WTC11 (cell line): ENCODE results near the gene KPNA4. TPM values are rescaled to one million over a fixed set of nuclear protein-coding genes. Genes with fewer than 3 reads are reported as not detected.
"Not testable (repeated sequence)": the region's sequence is repeated elsewhere in the genome, so short reads cannot be mapped to it uniquely, and the experiment has no call there.

Source experiments
- ATAC-seq: fragments of 200-7000 bp; cut with Tn5 transposase; 2 replicates; pipeline ENCODE4 v1.10.0; 2021; ENCODE audit warnings: mild to moderate bottlenecking, moderate library complexity
- CTCF ChIA-PET: fragments of 300-600 bp; sonication (Branson Sonifier 250); formaldehyde crosslinking; loops from one replicate; lab custom pipeline; 2021; ENCODE audit warnings: antibody characterized with exemption; lab: Charles Lee
- POLR2A ChIA-PET: fragments of 350-600 bp; sonication (Branson Sonifier 250); formaldehyde crosslinking; loops from one replicate; lab custom pipeline; 2021; ENCODE audit warnings: antibody characterized with exemption; lab: Charles Lee
- DNase-seq: peaks from one replicate; pipeline ENCODE4 v3.0.0; 2021; ENCODE audit warnings: low spot score
- H3K27ac Mint-ChIP-seq: 2 replicates; pipeline ENCODE4 v1.8.0; 2021; ENCODE audit warnings: mixed read lengths
- H3K27me3 Mint-ChIP-seq: 2 replicates; pipeline ENCODE4 v1.8.0; 2021; ENCODE audit warnings: low read depth, mild to moderate bottlenecking, moderate library complexity, mixed read lengths
- H3K36me3 Mint-ChIP-seq: 2 replicates; pipeline ENCODE4 v1.8.0; 2021; ENCODE audit warnings: mixed read lengths
- H3K4me1 Mint-ChIP-seq: 2 replicates; pipeline ENCODE4 v1.8.0; 2022; ENCODE audit warnings: mixed read lengths
- H3K4me3 Mint-ChIP-seq: 2 replicates; pipeline ENCODE4 v1.8.0; 2021; ENCODE audit warnings: mild to moderate bottlenecking, moderate library complexity, mixed read lengths
- H3K9me3 Mint-ChIP-seq: 2 replicates; pipeline ENCODE4 v1.8.0; 2021; ENCODE audit warnings: mixed read lengths
- CREB1 ChIP-seq: sonication (generic); formaldehyde crosslinking; IDR thresholded peaks from 2 replicates; pipeline ENCODE4 v1.8.0; 2023; ENCODE audit warnings: mild to moderate bottlenecking, missing genetic modification reagents
- FOXJ3 ChIP-seq: sonication (generic); formaldehyde crosslinking; IDR thresholded peaks from 2 replicates; pipeline ENCODE4 v1.9.0; 2021; ENCODE audit warnings: missing genetic modification reagents, mild to moderate bottlenecking, borderline replicate concordance
- GRHL2 ChIP-seq: fragments of 250-450 bp; sonication (Bioruptor Pico); IDR thresholded peaks from 2 replicates; pipeline ENCODE4 v1.8.0; 2022; ENCODE audit warnings: mild to moderate bottlenecking, moderate library complexity; ENCODE audit not compliant: insufficient replicate concordance, severe bottlenecking
- HMGA2 ChIP-seq: fragments of 250-450 bp; sonication (Bioruptor Pico); IDR thresholded peaks from 2 replicates; pipeline ENCODE4 v1.4.0; 2021; ENCODE audit warnings: mild to moderate bottlenecking, moderate library complexity
- JUN ChIP-seq: sonication (generic); formaldehyde crosslinking; IDR thresholded peaks from 2 replicates; pipeline ENCODE4 v1.8.0; 2023; ENCODE audit warnings: mild to moderate bottlenecking, missing genetic modification reagents
- KAT7 ChIP-seq: sonication (generic); formaldehyde crosslinking; IDR thresholded peaks from 2 replicates; pipeline ENCODE4 v1.8.1; 2023; ENCODE audit warnings: missing genetic modification reagents, mild to moderate bottlenecking, borderline replicate concordance
- MXD4 ChIP-seq: fragments of 250-450 bp; sonication (Bioruptor Pico); IDR thresholded peaks from 2 replicates; pipeline ENCODE4 v1.8.0; 2021; ENCODE audit warnings: mild to moderate bottlenecking, moderate library complexity, borderline replicate concordance
- NFATC4 ChIP-seq: fragments of 250-450 bp; sonication (Bioruptor Pico); IDR thresholded peaks from 2 replicates; pipeline ENCODE4 v1.9.0; 2021; ENCODE audit warnings: mild to moderate bottlenecking
- NR1H2 ChIP-seq: sonication (generic); formaldehyde crosslinking; IDR thresholded peaks from 2 replicates; pipeline ENCODE4 v1.9.0; 2021; ENCODE audit warnings: mild to moderate bottlenecking, moderate library complexity, missing genetic modification reagents
- SMAD4 ChIP-seq: sonication (generic); formaldehyde crosslinking; IDR thresholded peaks from 2 replicates; pipeline ENCODE4 v1.8.0; 2022; ENCODE audit warnings: mild to moderate bottlenecking, missing genetic modification reagents
- SP1 ChIP-seq: sonication (generic); formaldehyde crosslinking; conservative IDR thresholded peaks from 2 replicates; pipeline ENCODE4 v1.8.1; 2022; ENCODE audit warnings: missing genetic modification reagents
- TEAD1 ChIP-seq: sonication (generic); formaldehyde crosslinking; IDR thresholded peaks from 2 replicates; pipeline ENCODE4 v1.8.0; 2022; ENCODE audit warnings: mild to moderate bottlenecking, missing genetic modification reagents
- TEAD4 ChIP-seq: sonication (generic); formaldehyde crosslinking; IDR thresholded peaks from 2 replicates; pipeline ENCODE4 v1.8.0; 2022; ENCODE audit warnings: mild to moderate bottlenecking, missing genetic modification reagents
- TP53 ChIP-seq: sonication (generic); formaldehyde crosslinking; IDR thresholded peaks from 2 replicates; pipeline ENCODE4 v1.8.1; 2023; ENCODE audit warnings: mild to moderate bottlenecking, missing genetic modification reagents
- ZNF121 ChIP-seq: sonication (generic); formaldehyde crosslinking; IDR thresholded peaks from 2 replicates; pipeline ENCODE4 v1.8.0; 2023; ENCODE audit warnings: missing genetic modification reagents
- ZNF263 ChIP-seq: sonication (generic); formaldehyde crosslinking; IDR thresholded peaks from 2 replicates; pipeline ENCODE4 v1.8.1; 2022; ENCODE audit warnings: low read depth, mild to moderate bottlenecking, moderate library complexity, missing genetic modification reagents
- ZNF317 ChIP-seq: sonication (generic); formaldehyde crosslinking; IDR thresholded peaks from 2 replicates; pipeline ENCODE4 v1.8.1; 2023; ENCODE audit warnings: low read depth, mild to moderate bottlenecking, moderate library complexity, missing genetic modification reagents, borderline replicate concordance
- total RNA-seq: library from RNA; stranded (reverse); gene quantifications from 3 replicates; pipeline ENCODE4 v1.2.3, GENCODE V29; 2021
- TF ChIP-seq, protein P1 (sequence below): sonication (generic); formaldehyde crosslinking; IDR thresholded peaks from 2 replicates; pipeline ENCODE4 v1.8.0; 2023; ENCODE audit warnings: missing genetic modification reagents, mild to moderate bottlenecking, borderline replicate concordance
- TF ChIP-seq, protein P2 (sequence below): fragments of 250-450 bp; sonication (Bioruptor Pico); IDR thresholded peaks from 2 replicates; pipeline ENCODE4 v1.9.0; 2021; ENCODE audit warnings: mild to moderate bottlenecking
- TF ChIP-seq, protein P3 (sequence below): sonication (generic); formaldehyde crosslinking; IDR thresholded peaks from 2 replicates; pipeline ENCODE4 v1.8.0; 2023; ENCODE audit warnings: missing genetic modification reagents
- TF ChIP-seq, protein P4 (sequence below): sonication (generic); formaldehyde crosslinking; IDR thresholded peaks from 2 replicates; pipeline ENCODE4 v1.8.1; 2022; ENCODE audit warnings: mild to moderate bottlenecking, moderate library complexity, missing genetic modification reagents
- TF ChIP-seq, protein P5 (sequence below): fragments of 250-450 bp; sonication (Bioruptor Pico); IDR thresholded peaks from 2 replicates; pipeline ENCODE4 v1.9.0; 2021; ENCODE audit warnings: mild to moderate bottlenecking

The KPNA4 gene
- total RNA-seq, 1 experiment from 2014 or later = 52.2 TPM

DNA sequence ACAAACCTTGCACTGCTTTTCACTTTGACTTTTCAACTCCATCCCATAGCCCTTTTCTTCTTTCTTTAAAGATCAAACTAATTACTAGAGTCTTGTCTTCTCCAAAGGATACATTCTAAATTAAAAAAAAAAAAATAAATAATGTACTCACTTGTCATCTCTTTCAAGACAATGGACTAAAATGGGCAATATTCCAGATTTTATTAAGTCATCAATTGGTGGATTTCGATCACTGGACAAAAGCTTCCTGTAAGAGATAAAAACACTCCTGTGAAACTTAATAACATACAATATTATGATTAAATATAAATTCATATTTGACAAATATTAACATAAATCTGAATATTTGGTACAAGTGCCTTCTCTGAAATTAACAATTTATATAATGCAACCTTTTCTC lies 34.1 kb downstream of the KPNA4 start (continued):
- no peak for TF ChIP-seq TP53 (CRISPR knock-in tag)
- TF ChIP-seq, protein P1, sequence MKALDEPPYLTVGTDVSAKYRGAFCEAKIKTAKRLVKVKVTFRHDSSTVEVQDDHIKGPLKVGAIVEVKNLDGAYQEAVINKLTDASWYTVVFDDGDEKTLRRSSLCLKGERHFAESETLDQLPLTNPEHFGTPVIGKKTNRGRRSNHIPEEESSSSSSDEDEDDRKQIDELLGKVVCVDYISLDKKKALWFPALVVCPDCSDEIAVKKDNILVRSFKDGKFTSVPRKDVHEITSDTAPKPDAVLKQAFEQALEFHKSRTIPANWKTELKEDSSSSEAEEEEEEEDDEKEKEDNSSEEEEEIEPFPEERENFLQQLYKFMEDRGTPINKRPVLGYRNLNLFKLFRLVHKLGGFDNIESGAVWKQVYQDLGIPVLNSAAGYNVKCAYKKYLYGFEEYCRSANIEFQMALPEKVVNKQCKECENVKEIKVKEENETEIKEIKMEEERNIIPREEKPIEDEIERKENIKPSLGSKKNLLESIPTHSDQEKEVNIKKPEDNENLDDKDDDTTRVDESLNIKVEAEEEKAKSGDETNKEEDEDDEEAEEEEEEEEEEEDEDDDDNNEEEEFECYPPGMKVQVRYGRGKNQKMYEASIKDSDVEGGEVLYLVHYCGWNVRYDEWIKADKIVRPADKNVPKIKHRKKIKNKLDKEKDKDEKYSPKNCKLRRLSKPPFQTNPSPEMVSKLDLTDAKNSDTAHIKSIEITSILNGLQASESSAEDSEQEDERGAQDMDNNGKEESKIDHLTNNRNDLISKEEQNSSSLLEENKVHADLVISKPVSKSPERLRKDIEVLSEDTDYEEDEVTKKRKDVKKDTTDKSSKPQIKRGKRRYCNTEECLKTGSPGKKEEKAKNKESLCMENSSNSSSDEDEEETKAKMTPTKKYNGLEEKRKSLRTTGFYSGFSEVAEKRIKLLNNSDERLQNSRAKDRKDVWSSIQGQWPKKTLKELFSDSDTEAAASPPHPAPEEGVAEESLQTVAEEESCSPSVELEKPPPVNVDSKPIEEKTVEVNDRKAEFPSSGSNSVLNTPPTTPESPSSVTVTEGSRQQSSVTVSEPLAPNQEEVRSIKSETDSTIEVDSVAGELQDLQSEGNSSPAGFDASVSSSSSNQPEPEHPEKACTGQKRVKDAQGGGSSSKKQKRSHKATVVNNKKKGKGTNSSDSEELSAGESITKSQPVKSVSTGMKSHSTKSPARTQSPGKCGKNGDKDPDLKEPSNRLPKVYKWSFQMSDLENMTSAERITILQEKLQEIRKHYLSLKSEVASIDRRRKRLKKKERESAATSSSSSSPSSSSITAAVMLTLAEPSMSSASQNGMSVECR (CRISPR knock-in tag) = no peak
- TF ChIP-seq, protein P2, sequence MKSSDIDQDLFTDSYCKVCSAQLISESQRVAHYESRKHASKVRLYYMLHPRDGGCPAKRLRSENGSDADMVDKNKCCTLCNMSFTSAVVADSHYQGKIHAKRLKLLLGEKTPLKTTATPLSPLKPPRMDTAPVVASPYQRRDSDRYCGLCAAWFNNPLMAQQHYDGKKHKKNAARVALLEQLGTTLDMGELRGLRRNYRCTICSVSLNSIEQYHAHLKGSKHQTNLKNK = no peak
- TF ChIP-seq, protein P3, sequence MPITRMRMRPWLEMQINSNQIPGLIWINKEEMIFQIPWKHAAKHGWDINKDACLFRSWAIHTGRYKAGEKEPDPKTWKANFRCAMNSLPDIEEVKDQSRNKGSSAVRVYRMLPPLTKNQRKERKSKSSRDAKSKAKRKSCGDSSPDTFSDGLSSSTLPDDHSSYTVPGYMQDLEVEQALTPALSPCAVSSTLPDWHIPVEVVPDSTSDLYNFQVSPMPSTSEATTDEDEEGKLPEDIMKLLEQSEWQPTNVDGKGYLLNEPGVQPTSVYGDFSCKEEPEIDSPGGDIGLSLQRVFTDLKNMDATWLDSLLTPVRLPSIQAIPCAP (CRISPR knock-in tag) = no peak
- TF ChIP-seq, all 79 proteins: peak for 0

DNA sequence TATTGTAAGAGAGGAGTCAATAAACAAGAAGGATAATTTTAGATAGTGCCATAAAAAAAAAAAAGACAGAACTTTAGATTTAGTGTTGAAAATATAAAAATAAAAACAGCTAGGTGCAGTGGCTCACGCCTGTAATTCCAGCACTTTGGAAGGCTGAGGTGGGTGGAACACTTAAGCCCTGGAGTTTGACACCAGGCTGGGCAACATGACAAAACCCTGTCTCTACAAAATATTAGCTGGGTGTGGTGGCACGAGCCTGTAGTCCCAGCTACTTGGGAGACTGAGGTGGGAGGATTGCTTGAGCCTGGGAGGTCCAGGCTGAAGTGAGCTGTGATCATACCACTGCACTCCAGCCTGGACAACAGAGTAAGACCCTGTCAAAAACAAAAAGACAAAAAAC lies 49.0 kb downstream of the KPNA4 start:
- DNase-seq, H3K27ac Mint-ChIP-seq, POLR2A ChIA-PET, H3K4me3 Mint-ChIP-seq, H3K4me1 Mint-ChIP-seq, ATAC-seq, H3K27me3 Mint-ChIP-seq, H3K9me3 Mint-ChIP-seq: not testable (repeated sequence)
- peaks cover 57% of the 10 kb centered on the region for H3K36me3 Mint-ChIP-seq
- CTCF ChIA-PET = interaction anchor here (0.7 kb wide), 1 partner anchor 31 kb away, joined by 5 read pairs; no protein-coding TSS in a partner anchor

DNA sequence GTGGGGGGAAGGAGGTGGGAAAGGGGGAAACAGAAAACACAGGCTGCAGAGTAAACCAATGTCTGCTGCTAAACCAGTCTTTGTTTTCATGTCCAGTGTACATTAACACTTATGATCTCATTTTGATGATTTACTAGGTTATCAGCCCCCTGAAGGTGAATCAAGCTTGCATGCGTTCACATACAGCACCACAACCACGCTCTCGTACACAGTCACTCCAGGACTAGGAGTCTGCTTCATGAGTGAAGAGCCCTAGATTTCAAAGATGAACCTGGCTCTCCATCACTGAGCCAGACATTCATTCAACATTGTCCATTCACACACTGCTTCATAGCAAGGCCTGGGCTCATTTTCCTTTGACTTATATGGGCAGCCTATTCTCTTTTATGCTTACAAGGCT lies 64.0 kb downstream of the KPNA4 start:
- H3K4me3 Mint-ChIP-seq = no peak overlapping the region
- peaks cover 31% of the 10 kb centered on the region for H3K36me3 Mint-ChIP-seq
- no peak overlapping the region for H3K27ac Mint-ChIP-seq
- ATAC-seq = no peak
- no peak for TF ChIP-seq ZNF317 (CRISPR knock-in tag)
- no peak for TF ChIP-seq TEAD1 (CRISPR knock-in tag)
- TF ChIP-seq, protein P4, sequence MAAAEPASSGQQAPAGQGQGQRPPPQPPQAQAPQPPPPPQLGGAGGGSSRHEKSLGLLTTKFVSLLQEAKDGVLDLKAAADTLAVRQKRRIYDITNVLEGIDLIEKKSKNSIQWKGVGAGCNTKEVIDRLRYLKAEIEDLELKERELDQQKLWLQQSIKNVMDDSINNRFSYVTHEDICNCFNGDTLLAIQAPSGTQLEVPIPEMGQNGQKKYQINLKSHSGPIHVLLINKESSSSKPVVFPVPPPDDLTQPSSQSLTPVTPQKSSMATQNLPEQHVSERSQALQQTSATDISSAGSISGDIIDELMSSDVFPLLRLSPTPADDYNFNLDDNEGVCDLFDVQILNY (CRISPR knock-in tag) = no peak
- no peak for TF ChIP-seq ZNF263 (CRISPR knock-in tag)
- no peak for TF ChIP-seq KAT7
- TF ChIP-seq FOXJ3 (CRISPR knock-in tag) = no peak
- TF ChIP-seq MXD4 (CRISPR knock-in tag) = no peak
- H3K9me3 Mint-ChIP-seq = no peaks in the 10 kb centered on the region
- no peaks in the 10 kb centered on the region for H3K27me3 Mint-ChIP-seq
- ChIA-PET CTCF (no interaction called here), POLR2A (interaction anchor here (0.6 kb wide), 1 partner anchor 50 kb away, joined by 3 read pairs; no protein-coding TSS in a partner anchor)
- DNase-seq = no peak
- no peaks in the 10 kb centered on the region for H3K4me1 Mint-ChIP-seq

DNA sequence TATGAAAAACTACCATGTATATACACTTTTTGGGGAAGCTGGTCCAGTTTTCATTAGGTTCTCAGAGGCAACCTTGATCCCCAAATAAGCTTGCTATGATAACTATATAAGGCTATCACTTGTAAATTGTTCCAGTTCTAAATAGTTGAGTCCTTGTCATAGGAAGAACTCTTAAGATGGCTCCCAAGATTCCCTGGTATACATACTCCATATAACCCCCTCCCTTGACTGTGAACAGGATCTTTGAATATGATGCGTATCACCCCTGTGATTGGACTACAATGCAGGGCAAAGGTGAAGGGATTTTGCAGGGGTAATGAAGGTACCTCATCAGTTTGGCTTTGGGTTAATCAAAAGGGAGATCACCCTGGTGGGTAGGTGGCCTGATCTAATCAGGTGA lies 67.2 kb downstream of the KPNA4 start:
- H3K27me3 Mint-ChIP-seq = no peaks in the 10 kb centered on the region
- CTCF ChIA-PET = no interaction called here
- TF ChIP-seq, protein P5, sequence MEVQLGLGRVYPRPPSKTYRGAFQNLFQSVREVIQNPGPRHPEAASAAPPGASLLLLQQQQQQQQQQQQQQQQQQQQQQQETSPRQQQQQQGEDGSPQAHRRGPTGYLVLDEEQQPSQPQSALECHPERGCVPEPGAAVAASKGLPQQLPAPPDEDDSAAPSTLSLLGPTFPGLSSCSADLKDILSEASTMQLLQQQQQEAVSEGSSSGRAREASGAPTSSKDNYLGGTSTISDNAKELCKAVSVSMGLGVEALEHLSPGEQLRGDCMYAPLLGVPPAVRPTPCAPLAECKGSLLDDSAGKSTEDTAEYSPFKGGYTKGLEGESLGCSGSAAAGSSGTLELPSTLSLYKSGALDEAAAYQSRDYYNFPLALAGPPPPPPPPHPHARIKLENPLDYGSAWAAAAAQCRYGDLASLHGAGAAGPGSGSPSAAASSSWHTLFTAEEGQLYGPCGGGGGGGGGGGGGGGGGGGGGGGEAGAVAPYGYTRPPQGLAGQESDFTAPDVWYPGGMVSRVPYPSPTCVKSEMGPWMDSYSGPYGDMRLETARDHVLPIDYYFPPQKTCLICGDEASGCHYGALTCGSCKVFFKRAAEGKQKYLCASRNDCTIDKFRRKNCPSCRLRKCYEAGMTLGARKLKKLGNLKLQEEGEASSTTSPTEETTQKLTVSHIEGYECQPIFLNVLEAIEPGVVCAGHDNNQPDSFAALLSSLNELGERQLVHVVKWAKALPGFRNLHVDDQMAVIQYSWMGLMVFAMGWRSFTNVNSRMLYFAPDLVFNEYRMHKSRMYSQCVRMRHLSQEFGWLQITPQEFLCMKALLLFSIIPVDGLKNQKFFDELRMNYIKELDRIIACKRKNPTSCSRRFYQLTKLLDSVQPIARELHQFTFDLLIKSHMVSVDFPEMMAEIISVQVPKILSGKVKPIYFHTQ = no peak
- TF ChIP-seq TEAD4 (CRISPR knock-in tag) (no peak), SP1 (CRISPR knock-in tag) (no peak), TEAD1 (CRISPR knock-in tag) (no peak), NFATC4 (CRISPR knock-in tag) (no peak), CREB1 (no peak), SMAD4 (CRISPR knock-in tag) (no peak), ZNF121 (CRISPR knock-in tag) (no peak), NR1H2 (CRISPR knock-in tag) (no peak), JUN (no peak), HMGA2 (CRISPR knock-in tag) (no peak), GRHL2 (CRISPR knock-in tag) (no peak)
- TF ChIP-seq, protein P3 (CRISPR knock-in tag) = no peak

More for the DNA sequence above, 67.2 kb downstream of the KPNA4 start:
- Mint-ChIP-seq H3K9me3 (no peaks in the 10 kb centered on the region), H3K4me3 (no peak overlapping the region), H3K27ac (no peak overlapping the region), H3K36me3 (peaks cover 20% of the 10 kb centered on the region), H3K4me1 (no peaks in the 10 kb centered on the region)
- ATAC-seq = no peak
- no peak for DNase-seq
- POLR2A ChIA-PET = no interaction called here
